ENCODE measurements around the gene MYH6.
"Not testable (repeated sequence)": the region's sequence is repeated elsewhere in the genome, so short reads cannot be mapped to it uniquely, and the experiment has no call there.

Gene MYH6
- total RNA-seq, result 0 reads per million in 2 donors

DNA sequence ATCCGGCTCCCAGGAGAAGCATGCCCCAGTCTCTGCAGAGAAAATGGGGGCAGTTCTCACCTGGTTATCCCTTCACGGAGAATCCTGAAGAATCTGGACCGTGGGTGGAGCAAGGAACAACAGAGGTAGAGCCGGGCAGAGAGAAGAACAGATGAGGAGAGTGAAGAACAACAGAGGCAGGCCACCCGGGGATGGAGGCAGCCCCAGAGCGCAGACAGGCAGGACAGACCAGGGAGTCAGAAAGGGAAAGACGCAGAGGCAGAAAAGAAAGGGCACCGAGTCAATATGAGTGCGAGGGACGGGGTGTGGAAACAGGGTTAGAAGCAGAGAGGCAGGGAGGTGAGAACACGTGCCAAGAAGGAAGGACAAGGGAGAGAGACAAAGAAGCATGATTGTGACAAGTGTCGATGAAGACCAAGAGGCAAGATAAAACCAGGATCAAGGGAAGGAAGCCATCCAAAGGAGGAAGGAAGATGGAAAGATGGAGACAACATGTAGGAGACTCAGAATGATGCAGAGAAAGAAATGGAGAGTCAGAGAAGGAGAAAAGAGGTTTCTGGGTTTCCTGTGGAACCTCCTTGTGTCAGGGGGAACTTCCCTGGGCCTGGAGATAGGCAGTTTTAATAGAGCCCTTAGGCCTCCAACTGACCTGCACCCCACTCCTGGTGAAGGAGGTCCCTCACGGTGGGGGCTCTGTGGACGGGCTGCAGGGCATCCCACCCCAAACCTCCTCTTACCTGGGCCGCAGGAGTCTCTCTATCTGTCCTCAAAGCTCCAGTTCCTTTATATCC lies at the start of gene MYH6:
MYH6 (minus strand) TSS at position 758 of the 791 bp plus-strand sequence. CDS start 1,050 bp downstream, outside the sequence.
- no peak for DNase-seq

DNA sequence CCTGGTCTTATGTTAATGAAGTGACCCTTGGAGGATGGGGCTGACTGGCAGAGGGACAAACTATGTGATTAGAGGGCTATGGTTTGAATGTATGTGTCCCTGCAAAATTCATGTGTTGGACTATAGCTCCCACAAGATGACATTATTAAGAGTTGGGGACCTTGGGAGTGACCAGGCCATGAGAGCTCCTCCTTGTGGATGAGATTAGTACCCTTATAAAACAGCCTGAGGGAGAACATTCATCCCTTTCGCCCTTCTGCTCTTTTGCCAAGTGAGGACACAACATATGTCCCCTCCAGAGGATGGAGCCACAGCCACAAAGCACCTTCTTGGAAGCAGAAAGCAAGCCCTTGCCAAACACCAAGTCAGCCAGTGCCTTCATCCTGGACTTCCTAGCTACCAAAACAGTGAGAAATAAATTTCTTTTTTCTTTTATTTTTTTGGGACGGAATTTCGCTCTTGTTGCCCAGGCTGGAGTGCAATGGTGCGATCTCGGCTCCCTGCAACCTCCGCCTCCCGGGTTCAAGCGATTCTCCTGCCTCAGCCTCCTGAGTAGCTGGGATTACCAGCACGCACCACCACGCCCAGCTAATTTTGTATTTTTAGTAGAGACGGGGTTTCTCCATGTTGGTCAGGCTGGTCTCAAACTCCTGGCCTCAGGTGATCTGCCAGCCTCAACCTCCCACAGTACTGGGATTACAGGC lies 49.0 kb upstream of the MYH6 start:
- DNase-seq, result not testable (repeated sequence)

GRCh38 chr14:23454445-23454856 lies 46.4 kb upstream of the MYH6 start:
- no peak for DNase-seq

GRCh38 chr14:23452237-23452636 lies 44.2 kb upstream of the MYH6 start:
- no peak for DNase-seq

- DNase-seq, result no peak
Measured at GRCh38 chr14:23450379-23450778, 42.3 kb upstream of the MYH6 start.

- no peak for DNase-seq
Measured at GRCh38 chr14:23449314-23449713, 41.2 kb upstream of the MYH6 start.

DNA sequence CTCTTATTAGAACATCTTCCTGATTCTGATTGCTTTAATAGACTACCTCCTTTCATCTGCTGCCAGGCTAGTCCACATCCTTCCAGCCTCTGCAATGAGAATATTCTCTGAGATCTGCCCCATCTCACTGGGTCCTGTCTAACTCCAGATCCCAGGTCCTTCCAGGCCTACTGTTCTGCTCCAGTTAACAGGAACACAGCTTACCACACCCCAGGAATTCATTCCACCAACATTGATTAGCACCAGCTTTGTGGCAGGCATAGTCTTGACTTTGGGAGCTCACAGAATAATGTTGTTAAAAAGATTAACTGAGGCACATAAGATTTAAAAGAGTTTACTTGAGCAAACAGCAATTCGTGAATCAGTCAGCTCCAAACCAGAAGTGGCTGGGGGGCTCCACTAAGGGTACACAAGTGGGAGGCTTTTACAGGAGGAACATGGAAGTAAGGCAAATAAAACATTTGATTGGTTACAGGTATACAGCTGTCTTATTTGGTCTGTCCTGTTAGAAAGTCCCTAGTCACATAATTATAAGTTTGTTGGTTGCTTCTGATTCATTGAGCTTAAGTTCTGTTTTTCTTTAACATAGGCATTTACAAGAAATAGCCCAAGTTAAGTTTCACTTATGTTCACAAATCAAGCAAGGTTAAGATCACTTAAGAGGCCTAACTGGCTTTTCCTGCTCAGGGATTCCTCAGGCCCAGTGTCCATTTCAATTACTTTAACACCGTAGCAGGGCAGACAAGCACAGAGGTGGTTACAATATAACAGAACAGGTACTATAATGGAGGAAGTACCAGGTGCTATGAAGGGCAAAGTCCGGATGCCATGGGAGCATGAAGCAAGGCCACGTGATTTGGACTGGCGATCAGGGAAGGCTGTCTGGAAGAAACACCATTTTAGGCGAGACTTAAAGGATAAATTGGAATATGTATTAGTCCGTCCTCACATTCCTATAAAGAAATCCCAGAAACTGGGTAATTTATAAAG lies 39.6 kb upstream of the MYH6 start:
- no peak for DNase-seq

DNA sequence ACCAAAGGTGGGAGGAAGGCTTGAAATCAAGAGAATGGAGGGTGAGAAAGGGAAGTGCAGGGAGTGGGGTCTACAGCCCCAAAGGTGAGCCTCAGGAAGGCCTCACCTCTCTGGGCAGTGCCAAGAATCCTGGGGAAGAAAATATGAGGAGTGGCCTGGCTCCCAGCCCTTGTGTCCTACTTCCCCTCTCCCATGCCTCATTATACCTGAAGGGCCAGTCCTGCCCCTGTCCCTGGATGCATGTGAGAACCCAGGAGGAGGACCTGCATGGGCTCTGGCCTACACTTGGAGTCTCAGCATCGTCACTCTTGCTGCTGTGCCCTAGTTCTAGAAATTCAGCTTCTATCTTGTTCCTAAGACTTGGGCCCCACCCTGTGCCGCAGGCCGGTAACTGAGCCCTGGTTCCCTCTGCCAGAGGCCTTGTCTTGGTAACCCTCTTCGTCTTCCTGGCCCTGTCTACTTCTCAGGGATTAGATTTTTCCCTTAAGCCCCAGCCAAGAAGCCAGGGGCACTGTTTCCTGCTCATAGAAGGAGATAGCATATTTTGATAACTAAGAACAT lies 38.3 kb upstream of the MYH6 start:
- no peak for DNase-seq

DNA sequence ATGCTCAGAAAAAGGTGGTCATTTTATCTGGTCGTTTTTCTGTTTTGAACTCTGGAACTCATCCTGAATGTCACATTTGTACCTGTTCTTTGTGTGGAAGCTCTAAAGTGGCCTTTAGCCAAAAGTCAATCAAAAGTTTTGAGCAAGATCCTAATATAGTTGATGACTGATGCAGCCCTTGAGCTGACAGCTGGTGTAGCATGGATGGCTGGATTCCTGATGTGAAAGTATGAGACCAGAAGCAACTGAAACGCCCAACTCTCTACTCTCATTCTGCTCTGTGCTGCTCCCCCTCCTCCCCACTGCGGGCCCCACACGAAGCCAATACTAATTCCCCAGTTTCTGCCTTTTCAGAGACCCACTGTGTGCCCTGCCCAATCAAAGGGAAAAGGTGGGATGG lies 37.7 kb upstream of the MYH6 start:
- DNase-seq, result no peak

DNA sequence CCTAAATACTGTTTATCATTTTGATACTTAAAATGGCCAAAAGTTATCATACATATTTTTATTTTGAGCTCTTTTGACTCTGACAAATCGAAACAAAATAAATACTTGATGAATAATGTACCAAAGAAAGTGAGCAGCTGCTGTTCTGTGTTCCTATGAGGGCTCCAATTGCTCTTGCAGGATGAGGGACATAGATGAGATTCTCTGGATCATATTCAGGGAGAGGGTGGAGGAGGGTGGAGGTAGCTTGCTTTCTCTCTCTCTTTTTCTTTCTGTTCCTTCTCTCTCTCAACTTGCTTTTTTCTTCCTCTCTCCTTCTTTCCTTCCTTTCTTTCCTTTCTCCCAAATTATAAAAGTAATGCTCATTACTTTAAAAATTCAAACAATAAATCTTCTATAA lies 36.2 kb upstream of the MYH6 start:
- no peak for DNase-seq

DNA sequence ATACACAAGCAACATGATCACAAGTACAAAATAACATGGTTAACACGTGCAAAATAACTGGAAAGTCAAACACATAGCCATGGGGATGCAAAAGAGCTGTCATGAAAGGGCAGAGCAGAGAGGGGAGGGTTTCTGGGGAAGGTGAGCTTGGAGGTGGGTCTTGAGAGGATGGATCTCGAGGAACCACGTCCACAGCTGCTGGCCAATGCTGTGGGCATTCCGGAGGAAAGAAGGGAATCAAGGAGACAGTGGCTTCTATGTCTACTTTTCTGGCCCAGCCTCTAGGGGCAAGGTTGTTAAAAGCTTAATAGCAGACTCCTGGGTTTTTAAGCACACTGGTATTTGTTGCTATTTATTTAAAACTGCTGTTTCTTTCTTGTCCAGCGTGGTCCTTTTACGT lies 35.8 kb upstream of the MYH6 start:
- DNase-seq, result no peak

GRCh38 chr14:23443411-23443812 lies 35.3 kb upstream of the MYH6 start:
- DNase-seq, result no peak

DNA sequence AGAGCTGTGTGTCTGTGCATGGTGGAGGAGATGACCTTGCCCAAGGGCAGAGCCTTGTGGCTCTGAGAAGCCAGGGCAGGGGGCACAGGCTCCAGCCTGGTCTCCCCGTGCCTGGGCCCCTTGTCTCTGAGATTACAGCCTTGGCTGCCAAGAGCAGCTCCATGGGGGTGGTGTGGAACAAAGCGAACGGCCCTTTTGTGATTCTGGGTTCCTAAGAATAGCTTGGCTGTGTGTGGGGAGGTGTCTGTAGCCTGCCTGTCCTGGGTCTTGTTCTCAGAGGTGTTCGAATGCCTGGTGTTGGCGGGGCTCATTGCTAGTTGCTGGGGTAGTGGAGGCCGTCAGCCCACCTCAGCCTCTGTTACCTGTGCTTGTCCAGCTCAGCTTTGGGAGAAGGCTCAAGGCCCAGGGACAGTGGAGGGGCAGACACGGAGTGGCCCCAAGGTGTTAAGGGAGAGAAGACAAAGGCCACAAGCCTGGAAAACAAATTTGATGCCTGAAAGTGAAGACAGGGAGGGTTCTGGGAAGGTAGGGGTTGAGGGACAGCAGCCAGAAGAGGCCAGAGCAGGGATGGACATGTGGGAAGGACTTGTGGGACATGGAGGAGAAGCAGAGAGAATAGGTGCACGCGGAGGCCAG lies 34.8 kb upstream of the MYH6 start:
- no peak for DNase-seq

DNA sequence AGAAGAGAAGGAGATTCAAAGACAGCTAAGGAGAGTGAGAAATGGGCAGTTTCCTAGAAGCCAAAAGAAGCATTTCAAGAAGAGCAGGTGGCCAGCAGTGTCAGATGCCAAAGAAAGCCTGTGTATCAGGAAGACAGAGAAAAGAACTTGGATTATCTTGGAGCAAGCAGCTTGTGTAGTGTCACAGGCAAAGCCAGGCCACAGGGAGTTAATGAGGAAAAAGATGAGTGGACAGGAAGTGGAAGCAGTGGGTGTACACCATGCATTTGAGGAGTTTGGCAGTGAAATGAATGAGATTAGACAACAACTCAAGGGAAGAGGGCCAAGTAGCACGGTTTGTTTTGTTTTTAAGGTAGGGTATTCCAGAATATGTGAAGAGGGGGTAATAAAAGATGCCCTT lies 33.0 kb upstream of the MYH6 start:
- no peak for DNase-seq

DNA sequence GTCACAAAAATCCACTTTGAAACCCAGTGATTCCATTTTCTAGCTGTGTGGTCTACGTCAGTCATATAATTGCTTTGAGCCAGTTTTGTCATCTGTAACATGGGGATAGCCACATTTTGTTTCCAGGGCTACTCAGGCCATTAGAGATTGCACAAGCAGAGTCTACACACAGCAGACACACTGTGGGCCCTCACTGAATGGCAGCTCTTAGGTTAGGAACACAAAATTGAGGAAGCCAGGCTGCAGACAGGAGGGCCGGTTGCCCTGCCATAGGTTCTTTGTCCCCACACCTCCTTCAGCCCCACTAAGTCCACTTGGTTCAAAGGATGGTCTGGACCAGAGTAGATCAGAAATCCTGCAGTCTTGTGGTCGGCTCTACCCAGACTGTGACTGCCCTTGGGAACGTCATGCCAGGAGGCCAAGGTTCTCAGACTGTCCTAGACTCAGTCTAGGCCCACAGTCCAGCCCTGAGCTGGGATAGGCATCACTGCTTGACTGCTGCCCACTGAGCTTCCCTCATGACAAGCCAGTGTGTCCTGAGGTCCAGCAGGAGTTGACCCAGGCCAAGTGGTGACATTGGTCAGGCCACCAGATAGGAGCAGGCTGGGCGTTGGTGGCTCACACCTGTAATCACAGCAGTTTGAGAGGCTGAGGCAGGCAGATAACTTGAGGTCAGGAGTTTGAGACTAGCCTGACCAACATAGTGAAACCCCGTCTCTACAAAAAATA lies 31.2 kb upstream of the MYH6 start:
- DNase-seq, result no peak

GRCh38 chr14:23438101-23438971 lies 30.3 kb upstream of the MYH6 start:
- no peak for DNase-seq

GRCh38 chr14:23437133-23438100 lies 29.3 kb upstream of the MYH6 start:
- DNase-seq, result no peak

GRCh38 chr14:23436327-23437132 lies 28.5 kb upstream of the MYH6 start:
- no peak for DNase-seq
